ENCODE measurements around the gene SLC35A5.

DNA sequence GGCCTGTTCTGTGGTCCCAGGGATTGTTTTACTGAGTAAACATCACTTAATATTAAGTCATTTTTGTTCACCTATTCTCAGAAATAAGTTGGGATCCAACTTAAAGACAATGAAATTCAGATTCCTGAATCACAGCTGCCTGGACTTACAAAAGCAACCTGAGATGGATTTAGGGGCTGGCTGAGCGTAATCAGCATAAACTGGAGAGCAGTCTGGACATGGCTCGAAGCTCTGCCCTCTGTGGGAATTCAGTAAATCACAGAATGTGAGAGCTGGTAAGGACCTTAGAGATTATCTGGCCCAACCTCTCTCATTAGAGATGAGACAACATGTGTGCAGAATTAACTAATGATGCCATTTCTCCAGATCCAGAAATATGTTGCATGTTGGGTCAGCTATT is 55.4 kb downstream of the SLC35A5 start:
- TF ChIP-seq, protein P1, sequence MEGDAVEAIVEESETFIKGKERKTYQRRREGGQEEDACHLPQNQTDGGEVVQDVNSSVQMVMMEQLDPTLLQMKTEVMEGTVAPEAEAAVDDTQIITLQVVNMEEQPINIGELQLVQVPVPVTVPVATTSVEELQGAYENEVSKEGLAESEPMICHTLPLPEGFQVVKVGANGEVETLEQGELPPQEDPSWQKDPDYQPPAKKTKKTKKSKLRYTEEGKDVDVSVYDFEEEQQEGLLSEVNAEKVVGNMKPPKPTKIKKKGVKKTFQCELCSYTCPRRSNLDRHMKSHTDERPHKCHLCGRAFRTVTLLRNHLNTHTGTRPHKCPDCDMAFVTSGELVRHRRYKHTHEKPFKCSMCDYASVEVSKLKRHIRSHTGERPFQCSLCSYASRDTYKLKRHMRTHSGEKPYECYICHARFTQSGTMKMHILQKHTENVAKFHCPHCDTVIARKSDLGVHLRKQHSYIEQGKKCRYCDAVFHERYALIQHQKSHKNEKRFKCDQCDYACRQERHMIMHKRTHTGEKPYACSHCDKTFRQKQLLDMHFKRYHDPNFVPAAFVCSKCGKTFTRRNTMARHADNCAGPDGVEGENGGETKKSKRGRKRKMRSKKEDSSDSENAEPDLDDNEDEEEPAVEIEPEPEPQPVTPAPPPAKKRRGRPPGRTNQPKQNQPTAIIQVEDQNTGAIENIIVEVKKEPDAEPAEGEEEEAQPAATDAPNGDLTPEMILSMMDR (conservative IDR thresholded peaks at IDR 0.05; ENCODE audit: low read depth, low read length) = no peak
- no peak for TF ChIP-seq EZH2 (IDR thresholded peaks at IDR 0.05; ENCODE audit: borderline replicate concordance, low read depth, low read length, poor library complexity, severe bottlenecking)
